HepG2 (cell line): Measurements from ENCODE around the gene LSR. TPM values are rescaled to one million over a fixed set of nuclear protein-coding genes. Genes with fewer than 3 reads are reported as not detected.

ENCODE experiments used
- ATAC-seq: fragments of 200-7000 bp; cut with Tn5 transposase; 3 replicates; pipeline ENCODE4 v1.9.1; 2020; ENCODE audit warnings: mild to moderate bottlenecking, moderate library complexity
- BruUV-seq: library from RNA; stranded (reverse); fragments of 400-500 nt; replicated peaks from 2 replicates; lab custom pipeline; 2021; lab: Mats Ljungman, UMichigan
- CTCF ChIA-PET: fragments of 300-600 bp; formaldehyde crosslinking; extraction: SDS; loops from one replicate; lab custom pipeline; 2021; ENCODE audit warnings: low total read pairs, inconsistent platforms, low intra/inter-chr PET ratio; lab: Yijun Ruan, JAX
- POLR2A ChIA-PET: fragments of 350-600 bp; sonication (Branson Sonifier 250); formaldehyde crosslinking; loops from one replicate; lab custom pipeline; 2020; ENCODE audit warnings: antibody characterized with exemption, inconsistent platforms; lab: Yijun Ruan, JAX
- DNase-seq: peaks from one replicate; pipeline ENCODE4 v3.0.0-alpha.2; 2015; ENCODE audit warnings: low spot score
- FAIRE-seq: peaks from 3 replicates; lab custom pipeline; 2011; peaks lifted over from hg19 to GRCh38; lab: Jason Lieb, UNC
- H2AFZ ChIP-seq: one replicate; pipeline ENCODE4 v1.6.1; 2011; ENCODE audit warnings: low read length, inconsistent platforms
- H3K27ac ChIP-seq: fragments of 300-600 bp; 3 replicates; pipeline ENCODE4 v1.8.0; 2011; ENCODE audit warnings: mixed run types, mild to moderate bottlenecking, mixed read lengths, low read length, inconsistent platforms; ENCODE audit not compliant: insufficient read depth; ENCODE audit errors: extremely low read length
- H3K27me3 ChIP-seq, 2 experiments: fragments of 200-600 bp in 1 of 2; 2 replicates in 1 of 2; 3 replicates in 1 of 2; pipeline versions ENCODE4 v1.6.0 to v1.8.0; 2011; ENCODE audit warnings: low read length in 2 of 2, mild to moderate bottlenecking in 2 of 2, moderate library complexity in 2 of 2, inconsistent platforms in 1 of 2; ENCODE audit not compliant: insufficient read depth in 2 of 2, control insufficient read depth in 1 of 2
- H3K36me3 ChIP-seq, 2 experiments: fragments of 200-600 bp in 1 of 2; replicated peaks in 1 of 2; 2 replicates in 1 of 2; 3 replicates in 1 of 2; pipeline versions ENCODE4 v1.5.1 to v1.8.0; 2011; ENCODE audit warnings: low read length in 2 of 2, inconsistent platforms in 1 of 2; ENCODE audit not compliant: insufficient read depth in 2 of 2, control insufficient read depth in 1 of 2
- H3K4me1 ChIP-seq: 2 replicates; pipeline ENCODE4 v1.5.1; 2012; ENCODE audit warnings: low read length, inconsistent platforms; ENCODE audit not compliant: insufficient read depth
- H3K4me2 ChIP-seq: 2 replicates; pipeline ENCODE4 v1.6.0; 2011; ENCODE audit warnings: low read depth, low read length, inconsistent platforms
- H3K4me3 ChIP-seq, 3 experiments: fragments of 200-600 bp in 1 of 3; sonication (generic), shearing (Covaris generic) in 1 of 3; replicated peaks in 1 of 3; 2 replicates each; pipeline ENCODE4 v1.5.1; 2011 to 2016; ENCODE audit warnings: low read length in 3 of 3, inconsistent platforms in 2 of 3, low read depth in 2 of 3, mild to moderate bottlenecking in 2 of 3, control low read depth in 1 of 3, mixed read lengths in 1 of 3; ENCODE audit not compliant: insufficient read depth in 1 of 3
- H3K79me2 ChIP-seq: one replicate; pipeline ENCODE4 v1.6.1; 2011; ENCODE audit warnings: low read length, inconsistent platforms; ENCODE audit not compliant: insufficient read depth
- H3K9ac ChIP-seq: 2 replicates; pipeline ENCODE4 v1.6.0; 2011; ENCODE audit warnings: mild to moderate bottlenecking, low read depth, low read length, inconsistent platforms; ENCODE audit not compliant: insufficient read depth
- H3K9me3 ChIP-seq: 2 replicates; pipeline ENCODE4 v1.5.1; 2012; ENCODE audit warnings: mild to moderate bottlenecking, low read length
- H4K20me1 ChIP-seq: 2 replicates; pipeline ENCODE4 v1.6.0; 2011; ENCODE audit warnings: inconsistent platforms, mild to moderate bottlenecking, low read length, moderate library complexity; ENCODE audit not compliant: insufficient read depth
- MAZ ChIP-seq, 2 experiments: sonication (generic) in 1 of 2; formaldehyde crosslinking in 1 of 2; IDR thresholded peaks; 2 replicates each; pipeline versions ENCODE4 v1.5.0 to v1.6.1; 2012 to 2020; ENCODE audit warnings: low read depth in 2 of 2, mild to moderate bottlenecking in 2 of 2, borderline replicate concordance in 1 of 2, improper control_type of control experiment in 1 of 2, low read length in 1 of 2, missing genetic modification reagents in 1 of 2, moderate library complexity in 1 of 2
- POLR2G ChIP-seq: fragments of 200-400 bp; formaldehyde crosslinking; IDR thresholded peaks from 2 replicates; pipeline ENCODE4 v1.6.1; 2018; ENCODE audit warnings: mild to moderate bottlenecking, low read depth, low read length, moderate library complexity
- PRDM10 ChIP-seq: sonication (generic); formaldehyde crosslinking; IDR thresholded peaks from 2 replicates; pipeline ENCODE4 v1.4.0; 2020; ENCODE audit warnings: low read depth, missing genetic modification reagents
- SMAD3 ChIP-seq: sonication (generic); formaldehyde crosslinking; IDR thresholded peaks from 2 replicates; pipeline ENCODE4 v1.4.0; 2020; ENCODE audit warnings: missing genetic modification reagents
- ZNF354B ChIP-seq: sonication (generic); formaldehyde crosslinking; IDR thresholded peaks from 2 replicates; pipeline ENCODE4 v1.8.0; 2022; ENCODE audit warnings: mild to moderate bottlenecking, missing genetic modification reagents
- ZNF589 ChIP-seq: sonication (generic); formaldehyde crosslinking; conservative IDR thresholded peaks from 2 replicates; pipeline ENCODE4 v1.8.0; 2022; ENCODE audit warnings: mild to moderate bottlenecking, moderate library complexity, missing genetic modification reagents
- WGBS: methylation state at CpG from one replicate; pipeline ENCODE4 v1.1.6; 2017; ENCODE audit warnings: low lambda C conversion rate; 5-methylcytosine and 5-hydroxymethylcytosine counted together
- in situ Hi-C: cut with HindIII; loops from 2 replicates; pipeline ENCODE4 v1.10.0; 2017; ENCODE audit warnings: low pct_unique_long_range_greater_than_20kb; ENCODE audit not compliant: extremely low pct_ligation_motif_present
- intact Hi-C: fragments of 100-400 bp; cut with micrococcal nuclease; formaldehyde crosslinking; loops from one replicate; pipeline ENCODE4 v1.10.0; 2022; ENCODE audit not compliant: unreplicated experiment
- polyA plus RNA-seq, 8 experiments: library from polyadenylated mRNA; depleted of rRNA in 3 of 8; stranded (reverse) in 7 of 8; unstranded in 1 of 8; fragments of >200 nt; fragmentation: Illumina TruSeq in 4 of 8; extraction: Trizol in 4 of 8; gene quantifications; 2 replicates each; pipeline versions ENCODE4 v1.2.1 to v1.2.3, GENCODE V29; 2011 to 2016; ENCODE audit warnings: low read depth in 4 of 8, missing spikeins in 1 of 8, mixed read lengths in 1 of 8; ENCODE audit not compliant: insufficient read depth in 1 of 8
- total RNA-seq, 5 experiments: library from RNA; depleted of rRNA; stranded (reverse); fragments of >200 nt; fragmentation: Illumina TruSeq; extraction: Trizol; gene quantifications; 2 replicates each; pipeline ENCODE4 v1.2.3, GENCODE V29; 2016; ENCODE audit warnings: low read depth in 1 of 5

LSR gene
- total and polyA plus RNA-seq, 2 of the 13 experiments (the other 11 are each of a cell fraction or from before 2014, with no cell fraction given) = 29.2 to 79.2 TPM

GRCh38 chr19:35209646-35210045, 39.2 kb upstream of the LSR start:
- no TSS peak for BruUV-seq
- no peaks in the 10 kb centered on the region for H3K79me2 ChIP-seq
- FAIRE-seq (no peak), DNase-seq (no peak), ATAC-seq (no peak)
- CTCF ChIA-PET = no interaction called here
- WGBS = 27% methylated on average over 4 of the region's 4 CpGs
- no peaks in the 10 kb centered on the region; a peak in 2 of 5 replicates for H3K27me3 ChIP-seq
- no peak overlapping the region for H3K27ac ChIP-seq
- intact Hi-C loops = no loop called here
- no peaks in the 10 kb centered on the region for H3K36me3 ChIP-seq
- H4K20me1 ChIP-seq = no peaks in the 10 kb centered on the region
- no peak overlapping the region for H3K4me3 ChIP-seq
- H3K9ac ChIP-seq = no peak overlapping the region
- no peak overlapping the region for H2AFZ ChIP-seq
- POLR2A ChIA-PET = no interaction called here
- peaks cover 27% of the 10 kb centered on the region for H3K4me1 ChIP-seq
- H3K9me3 ChIP-seq = no peaks in the 10 kb centered on the region
- in situ Hi-C loops = no loop called here
- H3K4me2 ChIP-seq = no peak overlapping the region
- no peak for TF ChIP-seq POLR2G
- no peak for TF ChIP-seq SMAD3 (CRISPR knock-in tag)
- no peak for TF ChIP-seq PRDM10
- TF ChIP-seq MAZ (IDR thresholded peaks at IDR 0.05; ENCODE audit: borderline replicate concordance, low read depth, low read length) = no peak
- no peak for TF ChIP-seq MAZ (CRISPR knock-in tag; IDR thresholded peaks at IDR 0.05; ENCODE audit: low read depth)
- TF ChIP-seq ZNF589 (CRISPR knock-in tag) = no peak
- TF ChIP-seq ZNF354B (CRISPR knock-in tag) = no peak
